Renal cortical epithelial cell (primary cell): ENCODE data around the gene GGA3. TPM values are rescaled to one million over a fixed set of nuclear protein-coding genes. Genes with fewer than 3 reads are reported as not detected.
"Not testable (repeated sequence)": the region's sequence is repeated elsewhere in the genome, so short reads cannot be mapped to it uniquely, and the experiment has no call there.

Experiments
- DNase-seq: peaks from one replicate; pipeline ENCODE4 v3.0.0-alpha.2; 2011; ENCODE audit warnings: low read depth
- total RNA-seq: library from RNA; depleted of rRNA; stranded (reverse); fragments of >200 nt; gene quantifications from 2 replicates; pipeline ENCODE4 v1.2.3, GENCODE V29; 2014

Gene GGA3
- total RNA-seq, 1 donor from 2014 or later: 25.8 TPM

GRCh38 chr17:75225016-75225415, 36.4 kb downstream of the GGA3 start:
- DNase-seq: no peak

- no peak for DNase-seq
Measured at GRCh38 chr17:75219815-75220214, 41.6 kb downstream of the GGA3 start.

- DNase-seq: no peak
Measured at GRCh38 chr17:75218131-75218530, 43.3 kb downstream of the GGA3 start.

GRCh38 chr17:75209061-75209460, 52.3 kb downstream of the GGA3 start:
- DNase-seq: no peak

- no peak for DNase-seq
Measured at GRCh38 chr17:75208161-75208560, 53.2 kb downstream of the GGA3 start.

- no peak for DNase-seq
Measured at GRCh38 chr17:75207760-75208159, 53.6 kb downstream of the GGA3 start.

- not testable (repeated sequence) for DNase-seq
Measured at GRCh38 chr17:75207050-75207407, 54.4 kb downstream of the GGA3 start.

GRCh38 chr17:75205793-75206163, 55.6 kb downstream of the GGA3 start:
- no peak for DNase-seq

- DNase-seq: peak; percentile 80
Measured at GRCh38 chr17:75205037-75205792, 56.2 kb downstream of the GGA3 start, which contains the start of gene NUP85. Gene NUP85 (plus strand): TSS chr17:75205679. CDS start chr17:75205762, 83 bp downstream.

GRCh38 chr17:75199886-75200618, 61.4 kb downstream of the GGA3 start:
- no peak for DNase-seq

GRCh38 chr17:75194879-75195278, 66.5 kb downstream of the GGA3 start:
- peak; percentile 82 for DNase-seq

GRCh38 chr17:75191584-75191983, 69.8 kb downstream of the GGA3 start:
- peak; percentile 49 for DNase-seq

- no peak for DNase-seq
Measured at GRCh38 chr17:75188614-75189013, 72.8 kb downstream of the GGA3 start.

Other genes starting within 250 kb of the GGA3 start
- 19.9 and 40.8 TPM in 2 replicates for gene MRPL58, start 248.9 kb downstream of the GGA3 start, total RNA-seq
- gene ATP5PD, start 214.6 kb downstream of the GGA3 start, total RNA-seq: 266 and 415 TPM in 2 replicates
- gene KCTD2, start 214.4 kb downstream of the GGA3 start, total RNA-seq: 13.4 and 29.6 TPM in 2 replicates
- gene SLC16A5, start 173.7 kb downstream of the GGA3 start, total RNA-seq: 35.6 and 165 TPM in 2 replicates
- 1.2 and 14.2 TPM in 2 replicates for gene ARMC7, start 151.6 kb downstream of the GGA3 start, total RNA-seq
- 22.9 and 77.3 TPM in 2 replicates for gene NT5C, start 129.9 kb downstream of the GGA3 start, total RNA-seq
- gene JPT1, start 107.1 kb downstream of the GGA3 start, total RNA-seq: 171 and 366 TPM in 2 replicates
- 96.6 and 151 TPM in 2 replicates for gene SUMO2, start 78.6 kb downstream of the GGA3 start, total RNA-seq
- 27.6 and 37.7 TPM in 2 replicates for gene NUP85, start 55.9 kb downstream of the GGA3 start, total RNA-seq
- 45.9 and 61.5 TPM in 2 replicates for gene MRPS7, start 273 bp upstream of the GGA3 start, total RNA-seq
- gene MIF4GD, start 9.6 kb upstream of the GGA3 start, total RNA-seq: 15.1 and 16.3 TPM in 2 replicates
- gene SLC25A19, start 27.8 kb upstream of the GGA3 start, total RNA-seq: 2.8 and 5.6 TPM in 2 replicates
- gene GRB2, start 144.1 kb upstream of the GGA3 start, total RNA-seq: 110 and 112 TPM in 2 replicates
- gene TMEM94, start 195.0 kb upstream of the GGA3 start, total RNA-seq: 17.2 and 68.5 TPM in 2 replicates